Mesendoderm (in vitro differentiated cells): ENCODE results near the gene UPK1B.

Experiments
- DNase-seq: peaks from one replicate; pipeline ENCODE4 v3.0.0; 2013
- H2AK5ac ChIP-seq: 2 replicates; pipeline ENCODE4 v1.6.1; 2013; ENCODE audit warnings: low read length, inconsistent platforms
- H2BK120ac ChIP-seq: 2 replicates; pipeline ENCODE4 v1.6.1; 2013; ENCODE audit warnings: low read depth, mild to moderate bottlenecking, low read length, moderate library complexity, mixed read lengths
- H2BK15ac ChIP-seq: replicated peaks from 2 replicates; pipeline ENCODE4 v1.6.1; 2013; ENCODE audit warnings: low read depth, mild to moderate bottlenecking, moderate library complexity
- H2BK5ac ChIP-seq: 2 replicates; pipeline ENCODE4 v1.6.1; 2013; ENCODE audit warnings: low read length, inconsistent platforms
- H3K18ac ChIP-seq: 2 replicates; pipeline ENCODE4 v1.6.1; 2013; ENCODE audit warnings: mild to moderate bottlenecking, low read length, mixed read lengths
- H3K23ac ChIP-seq: one replicate; pipeline ENCODE4 v1.6.1; 2013; ENCODE audit warnings: low read length
- H3K27ac ChIP-seq: 2 replicates; pipeline ENCODE4 v1.5.1; 2013; ENCODE audit warnings: low read depth, mild to moderate bottlenecking, inconsistent platforms, low read length, moderate library complexity
- H3K27me3 ChIP-seq: 2 replicates; pipeline ENCODE4 v1.6.1; 2013; ENCODE audit warnings: low read length, control low read depth, mild to moderate bottlenecking, inconsistent platforms; ENCODE audit not compliant: insufficient read depth, poor library complexity
- H3K36me3 ChIP-seq: 2 replicates; pipeline ENCODE4 v1.6.1; 2013; ENCODE audit warnings: low read length, inconsistent platforms; ENCODE audit not compliant: control insufficient read depth, insufficient read depth
- H3K4ac ChIP-seq: one replicate; pipeline ENCODE4 v1.6.1; 2013; ENCODE audit warnings: low read depth, mild to moderate bottlenecking, low read length, moderate library complexity
- H3K4me1 ChIP-seq: 2 replicates; pipeline ENCODE4 v1.6.1; 2013; ENCODE audit warnings: low read depth, low read length, inconsistent platforms; ENCODE audit not compliant: control insufficient read depth
- H3K4me2 ChIP-seq: 2 replicates; pipeline ENCODE4 v1.6.1; 2013; ENCODE audit warnings: low read length
- H3K4me3 ChIP-seq: 2 replicates; pipeline ENCODE4 v1.5.1; 2013; ENCODE audit warnings: mild to moderate bottlenecking, low read length
- H3K56ac ChIP-seq: one replicate; pipeline ENCODE4 v1.6.1; 2013; ENCODE audit warnings: low read length
- H3K79me1 ChIP-seq: 2 replicates; pipeline ENCODE4 v1.6.1; 2013; ENCODE audit warnings: low read length, inconsistent platforms
- H3K79me2 ChIP-seq: 2 replicates; pipeline ENCODE4 v1.6.1; 2013; ENCODE audit warnings: mild to moderate bottlenecking, low read length; ENCODE audit not compliant: control insufficient read depth, insufficient read depth
- H3K9ac ChIP-seq: 2 replicates; pipeline ENCODE4 v1.6.1; 2013; ENCODE audit warnings: low read length, inconsistent platforms
- H4K5ac ChIP-seq: one replicate; pipeline ENCODE4 v1.6.1; 2013; ENCODE audit warnings: low read length
- H4K8ac ChIP-seq: one replicate; pipeline ENCODE4 v1.6.1; 2013; ENCODE audit warnings: low read depth, mild to moderate bottlenecking, control low read depth, low read length, moderate library complexity
- WGBS: extraction: QIAGEN DNeasy Blood & Tissue Kit; methylation state at CpG from one replicate; pipeline ENCODE4 v1.1.7; 2013; ENCODE audit warnings: low lambda C conversion rate, missing lambda C conversion rate; ENCODE audit not compliant: insufficient coverage; ENCODE audit errors: extremely low coverage; 5-methylcytosine and 5-hydroxymethylcytosine counted together

Gene UPK1B

DNA sequence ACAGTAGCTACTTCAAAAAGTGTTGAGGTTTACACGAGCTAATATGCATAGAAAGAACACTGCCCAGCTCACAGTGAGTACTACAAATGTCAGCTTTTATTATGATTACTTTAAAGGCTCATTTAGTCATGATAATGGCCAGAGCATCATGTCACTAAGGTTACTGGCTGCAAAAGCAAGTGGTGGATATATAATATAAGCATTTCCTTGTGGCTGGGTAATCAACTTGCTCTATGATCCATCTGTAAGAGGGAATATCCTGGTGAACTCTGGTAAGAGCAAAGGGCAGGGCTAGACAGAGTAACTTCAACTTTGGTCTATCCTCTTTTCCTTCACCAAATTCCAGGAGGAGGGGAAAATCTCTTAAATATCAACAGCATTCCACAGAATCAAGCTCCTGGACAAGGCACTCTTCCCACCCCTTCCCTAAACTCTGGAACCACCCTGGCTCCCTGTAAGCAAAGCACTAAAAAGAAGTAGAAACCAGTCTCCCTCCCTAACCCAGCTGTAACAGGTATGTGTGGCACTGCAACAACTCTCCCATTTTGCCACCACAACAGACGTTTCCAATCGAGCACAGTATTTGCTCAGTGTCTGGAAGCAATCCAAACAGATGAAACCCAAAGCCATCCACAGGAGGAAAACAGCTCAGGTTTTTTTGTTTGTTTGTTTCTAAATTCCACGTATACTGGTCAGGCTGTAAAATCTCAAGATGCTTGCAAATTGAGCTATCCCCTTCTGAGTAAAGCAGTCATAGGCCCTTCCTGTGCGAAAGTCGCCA lies 53.9 kb downstream of the UPK1B start:
- H3K18ac ChIP-seq = no peak overlapping the region
- no peak overlapping the region for H4K8ac ChIP-seq
- H2AK5ac ChIP-seq = no peak overlapping the region
- H3K9ac ChIP-seq = no peak overlapping the region
- H2BK15ac ChIP-seq = no peak overlapping the region
- H3K36me3 ChIP-seq = peaks cover 15% of the 10 kb centered on the region
- WGBS = no CpG with 5 or more reads among the region's 6 CpGs
- no peak overlapping the region for H3K4me3 ChIP-seq
- H3K56ac ChIP-seq = no peak overlapping the region
- H3K4me1 ChIP-seq = no peaks in the 10 kb centered on the region
- H3K27ac ChIP-seq = no peak overlapping the region
- H3K79me2 ChIP-seq = no peaks in the 10 kb centered on the region
- no peak overlapping the region for H3K4me2 ChIP-seq
- H2BK120ac ChIP-seq = no peak overlapping the region
- H3K79me1 ChIP-seq = peaks cover 4% of the 10 kb centered on the region
- DNase-seq = no peak
- no peak overlapping the region for H4K5ac ChIP-seq
- no peak overlapping the region for H3K23ac ChIP-seq
- H2BK5ac ChIP-seq = no peak overlapping the region
- H3K4ac ChIP-seq = no peak overlapping the region
- H3K27me3 ChIP-seq = no peaks in the 10 kb centered on the region

DNA sequence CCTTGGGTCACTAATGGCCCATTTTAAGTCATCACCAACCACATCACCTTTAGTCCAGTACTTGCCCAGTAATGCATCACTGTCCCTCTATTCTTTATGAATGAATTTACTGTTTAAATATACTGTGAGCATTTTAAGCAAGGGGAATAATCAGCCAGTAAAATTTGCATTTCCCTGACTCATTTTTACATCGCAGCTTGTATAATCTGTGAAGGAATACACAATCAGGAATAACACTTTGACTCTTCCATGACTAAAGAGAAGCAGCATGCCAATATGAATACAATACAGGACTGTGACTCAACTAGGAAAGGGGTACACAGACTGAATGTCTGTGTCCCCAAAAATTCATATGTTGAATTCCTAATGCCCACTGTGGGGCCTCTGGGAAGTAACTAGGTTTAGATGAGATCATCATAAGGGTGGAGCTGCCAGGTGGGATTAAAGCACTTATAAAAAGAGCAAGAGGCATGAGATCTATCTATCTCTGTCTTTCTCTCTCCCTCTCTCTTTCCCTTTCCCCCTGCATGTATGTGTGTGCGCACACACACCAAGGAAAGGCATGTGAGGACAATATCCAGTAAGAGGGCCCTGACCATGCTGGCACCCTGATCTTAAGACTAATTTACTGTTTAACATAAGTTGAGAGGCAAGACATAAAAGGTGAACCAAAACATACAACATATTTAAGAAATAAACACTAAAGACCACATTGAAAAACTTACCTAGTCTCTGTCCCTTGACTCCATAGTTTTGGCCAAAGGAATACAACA lies 55.2 kb downstream of the UPK1B start:
- WGBS = no CpG with 5 or more reads among the region's 2 CpGs

DNA sequence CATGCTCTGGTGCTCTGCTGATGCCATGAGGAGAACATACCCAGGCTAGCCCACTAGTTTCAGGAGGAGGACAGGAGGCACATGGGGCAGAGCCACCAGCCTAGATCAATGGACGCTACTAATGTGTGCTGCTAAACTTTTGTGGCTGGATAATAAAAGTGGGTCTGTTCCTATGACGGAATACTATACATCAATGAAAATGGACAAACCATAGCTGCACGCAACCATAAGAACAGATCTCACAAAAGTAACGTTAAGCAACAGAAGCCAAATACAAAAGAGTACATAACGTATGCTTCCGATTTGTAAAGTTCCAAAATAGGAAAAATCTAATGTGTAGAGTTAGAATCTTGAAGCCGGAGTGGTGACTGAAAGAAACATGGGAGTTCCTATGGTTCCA lies 55.8 kb downstream of the UPK1B start:
- Histone ChIP-seq H4K8ac (no peak overlapping the region), H3K4me2 (no peak overlapping the region), H3K27ac (no peak overlapping the region), H3K36me3 (peaks cover 9% of the 10 kb centered on the region), H3K9ac (no peak overlapping the region), H3K18ac (no peak overlapping the region), H2BK5ac (no peak overlapping the region), H3K27me3 (no peaks in the 10 kb centered on the region), H3K23ac (no peak overlapping the region), H2BK15ac (no peak overlapping the region), H3K4me3 (no peak overlapping the region), H3K79me2 (no peaks in the 10 kb centered on the region), H2BK120ac (no peak overlapping the region), H2AK5ac (no peak overlapping the region), H3K4ac (no peak overlapping the region), H3K79me1 (peaks cover 6% of the 10 kb centered on the region), H4K5ac (no peak overlapping the region), H3K4me1 (no peaks in the 10 kb centered on the region), H3K56ac (no peak overlapping the region)
- no CpG with 5 or more reads among the region's 7 CpGs for WGBS
- DNase-seq = no peak

More for the DNA sequence above, 55.2 kb downstream of the UPK1B start:
- Histone ChIP-seq H3K4me3 (no peak overlapping the region), H3K4me1 (no peaks in the 10 kb centered on the region), H2BK15ac (no peak overlapping the region), H3K4ac (no peak overlapping the region), H2BK5ac (no peak overlapping the region), H3K18ac (no peak overlapping the region), H3K27ac (no peak overlapping the region), H3K9ac (no peak overlapping the region), H4K5ac (no peak overlapping the region), H3K79me1 (peaks cover 6% of the 10 kb centered on the region), H3K4me2 (no peak overlapping the region), H2BK120ac (no peak overlapping the region), H4K8ac (no peak overlapping the region), H3K36me3 (peaks cover 10% of the 10 kb centered on the region), H2AK5ac (no peak overlapping the region), H3K27me3 (no peaks in the 10 kb centered on the region), H3K56ac (no peak overlapping the region), H3K79me2 (no peaks in the 10 kb centered on the region), H3K23ac (no peak overlapping the region)
- no peak for DNase-seq

DNA sequence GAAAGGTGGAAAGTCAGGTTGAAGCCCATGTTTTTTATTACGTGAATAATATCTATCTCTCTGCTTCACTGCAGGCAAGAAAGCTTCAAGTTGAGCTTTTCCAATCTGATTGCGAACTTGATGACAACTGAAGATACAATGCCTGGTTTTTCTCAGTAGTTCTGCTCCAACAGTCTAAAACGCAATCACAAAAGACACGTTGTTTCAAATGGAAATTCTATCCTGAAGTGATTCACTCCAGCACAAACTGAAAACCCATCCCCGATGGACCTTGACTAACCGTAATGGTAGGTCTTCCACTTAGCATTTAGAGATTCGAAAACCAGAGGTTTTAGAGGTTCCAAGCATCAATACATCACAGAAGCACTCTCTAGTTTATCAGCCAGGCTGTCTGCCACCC lies 56.7 kb downstream of the UPK1B start:
- Histone ChIP-seq H2AK5ac (no peak overlapping the region), H2BK5ac (no peak overlapping the region), H3K56ac (no peak overlapping the region), H3K4me1 (no peaks in the 10 kb centered on the region), H3K4me2 (no peak overlapping the region), H3K23ac (no peak overlapping the region), H4K5ac (no peak overlapping the region), H3K27ac (no peak overlapping the region), H3K27me3 (no peaks in the 10 kb centered on the region), H3K79me1 (peaks cover 6% of the 10 kb centered on the region), H3K79me2 (no peaks in the 10 kb centered on the region), H4K8ac (no peak overlapping the region), H3K4me3 (no peak overlapping the region), H2BK15ac (no peak overlapping the region), H3K4ac (no peak overlapping the region), H3K9ac (no peak overlapping the region), H3K36me3 (peaks cover 9% of the 10 kb centered on the region), H3K18ac (no peak overlapping the region), H2BK120ac (no peak overlapping the region)
- no CpG with 5 or more reads among the region's 7 CpGs for WGBS
- DNase-seq = no peak

DNA sequence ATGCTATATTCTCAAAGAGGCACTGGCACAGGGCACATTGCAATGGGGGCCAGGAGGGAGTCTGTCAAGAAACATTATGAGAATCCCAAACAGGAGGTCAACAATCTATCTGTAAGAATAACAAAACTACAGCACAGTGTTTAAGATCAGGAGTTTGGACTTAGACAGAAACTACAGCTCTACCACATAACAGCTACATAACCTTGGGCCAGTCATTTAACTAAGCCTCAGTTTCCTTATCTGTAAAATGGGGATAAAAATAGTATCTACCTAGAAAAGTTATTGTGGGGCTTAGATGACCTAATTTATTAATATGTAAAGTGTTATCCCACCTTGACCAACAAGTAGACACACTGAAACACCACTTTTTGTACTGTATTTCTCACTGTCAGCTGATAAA lies 57.3 kb downstream of the UPK1B start:
- Histone ChIP-seq H2BK120ac (no peak overlapping the region), H3K4me2 (no peak overlapping the region), H3K4me1 (no peaks in the 10 kb centered on the region), H3K79me1 (peaks cover 6% of the 10 kb centered on the region), H2BK5ac (no peak overlapping the region), H3K36me3 (peaks cover 9% of the 10 kb centered on the region), H3K27ac (no peak overlapping the region), H2BK15ac (no peak overlapping the region), H3K4ac (no peak overlapping the region), H3K9ac (no peak overlapping the region), H3K56ac (no peak overlapping the region), H3K18ac (no peak overlapping the region), H3K23ac (no peak overlapping the region), H4K5ac (no peak overlapping the region), H3K79me2 (no peaks in the 10 kb centered on the region), H4K8ac (no peak overlapping the region), H3K27me3 (no peaks in the 10 kb centered on the region), H2AK5ac (no peak overlapping the region), H3K4me3 (no peak overlapping the region)
- DNase-seq = no peak
